ENCODE results near the gene WWOX.

WWOX gene

GRCh38 chr16:78970650-78971049 is 871.2 kb downstream of the WWOX start:
- DNase-seq (ENCODE audit: low read depth), result no peak
- TF ChIP-seq CTCF (IDR thresholded peaks at IDR 0.05; ENCODE audit: control insufficient read depth, extremely low read depth, insufficient read depth), result no peak
- no peak overlapping the region for H3K4me3 ChIP-seq (ENCODE audit: low read depth, low read length)

- H3K4me3 ChIP-seq (ENCODE audit: low read depth, low read length), result no peak overlapping the region
- no peak for DNase-seq (ENCODE audit: low read depth)
- TF ChIP-seq CTCF (IDR thresholded peaks at IDR 0.05; ENCODE audit: control insufficient read depth, extremely low read depth, insufficient read depth), result no peak
Observed at GRCh38 chr16:78972006-78972405, 872.6 kb downstream of the WWOX start.

- DNase-seq (ENCODE audit: low read depth), result no peak
- TF ChIP-seq CTCF (IDR thresholded peaks at IDR 0.05; ENCODE audit: control insufficient read depth, extremely low read depth, insufficient read depth), result no peak
- H3K4me3 ChIP-seq (ENCODE audit: low read depth, low read length), result no peak overlapping the region
Observed at GRCh38 chr16:78972986-78973385, 873.5 kb downstream of the WWOX start.

GRCh38 chr16:78976212-78976611 is 876.8 kb downstream of the WWOX start:
- TF ChIP-seq CTCF (IDR thresholded peaks at IDR 0.05; ENCODE audit: control insufficient read depth, extremely low read depth, insufficient read depth), result no peak
- no peak for DNase-seq (ENCODE audit: low read depth)
- H3K4me3 ChIP-seq (ENCODE audit: low read depth, low read length), result no peak overlapping the region

- H3K4me3 ChIP-seq (ENCODE audit: low read depth, low read length), result no peak overlapping the region
- no peak for TF ChIP-seq CTCF (IDR thresholded peaks at IDR 0.05; ENCODE audit: control insufficient read depth, extremely low read depth, insufficient read depth)
Observed at GRCh38 chr16:78980825-78981224, 881.4 kb downstream of the WWOX start.

GRCh38 chr16:78982096-78982744 is 882.8 kb downstream of the WWOX start:
- no peak for TF ChIP-seq CTCF (IDR thresholded peaks at IDR 0.05; ENCODE audit: control insufficient read depth, extremely low read depth, insufficient read depth)
- no peak for DNase-seq (ENCODE audit: low read depth)
- H3K4me3 ChIP-seq (ENCODE audit: low read depth, low read length), result no peak overlapping the region

More at GRCh38 chr16:78980825-78981224, 881.4 kb downstream of the WWOX start:
- DNase-seq (ENCODE audit: low read depth), result no peak

GRCh38 chr16:78984324-78984723 is 884.9 kb downstream of the WWOX start:
- DNase-seq (ENCODE audit: low read depth), result peak; percentile 27
- no peak for TF ChIP-seq CTCF (IDR thresholded peaks at IDR 0.05; ENCODE audit: control insufficient read depth, extremely low read depth, insufficient read depth)
- H3K4me3 ChIP-seq (ENCODE audit: low read depth, low read length), result no peak overlapping the region

All from LNCaP clone FGC (cell line).